ENCODE data around the gene NHSL2.

GRCh38 chrX:71945237-71945805 is 34.7 kb downstream of the NHSL2 start:
- TF ChIP-seq POLR2A (IDR thresholded peaks at IDR 0.05) = no peak
- no peak for TF ChIP-seq CTCF (IDR thresholded peaks at IDR 0.05)
- no peak for TF ChIP-seq EP300 (IDR thresholded peaks at IDR 0.05)
